Measurements from ENCODE around the gene CLK1. TPM values are rescaled to one million over a fixed set of nuclear protein-coding genes. Genes with fewer than 3 reads are reported as not detected.

The CLK1 gene
- polyA plus RNA-seq, 4 donors = 76.0 to 281 (median 187) TPM

DNA sequence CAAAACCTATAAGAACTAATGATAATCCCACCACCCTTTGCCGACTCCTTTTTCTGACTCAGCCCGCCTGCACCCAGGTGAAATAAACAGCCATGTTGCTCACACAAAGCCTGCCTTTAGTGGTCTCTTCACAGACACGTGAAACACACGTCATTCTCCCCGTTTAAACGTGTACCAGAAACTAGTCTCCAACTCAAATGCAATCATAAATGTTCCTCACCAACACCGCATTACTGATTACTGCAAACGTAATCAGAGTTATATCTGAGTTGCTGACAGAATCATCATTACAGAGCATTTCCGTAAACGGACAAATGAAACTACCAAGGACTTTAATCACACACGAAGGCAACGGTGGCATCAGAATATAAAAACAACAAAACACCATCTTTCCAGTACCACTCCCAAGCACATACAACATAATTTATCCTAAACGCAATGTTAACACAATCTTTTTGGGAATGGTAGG lies 1.9 kb downstream of the CLK1 start:
- FAIRE-seq (no peak), DNase-seq (peak; percentile 58 to 79)
- Histone ChIP-seq H3K27ac (ENCODE audit: low read depth in 1 of 3, low read length in 2 of 3) (peak overlapping the region; percentile 98 to 100 (median 100)), H3K9me3 (ENCODE audit: control insufficient read depth in 2 of 2, insufficient read depth in 1 of 2, low read depth in 1 of 2, low read length in 1 of 2) (no peaks in the 10 kb centered on the region), H3K27me3 (ENCODE audit: control insufficient read depth in 3 of 3, insufficient read depth in 3 of 3, low read length in 3 of 3) (no peaks in the 10 kb centered on the region), H3K4me1 (ENCODE audit: control insufficient read depth in 3 of 3, insufficient read depth in 2 of 3, low read depth in 1 of 3, low read length in 2 of 3) (peaks cover 0 to 13% (median 3%) of the 10 kb centered on the region in 3 donors), H3K4me3 (ENCODE audit: low read depth in 1 of 3, low read length in 3 of 3) (peak overlapping the region; percentile 91 to 99 (median 93)), H3K36me3 (ENCODE audit: control insufficient read depth in 3 of 3, insufficient read depth in 2 of 3, low read depth in 1 of 3, low read length in 3 of 3) (peaks cover 11 to 21% (median 20%) of the 10 kb centered on the region in 3 donors)
- 0 to 1% (median 0%) methylated on average over 13 of the region's 13 CpGs for WGBS, 3 donors

DNA sequence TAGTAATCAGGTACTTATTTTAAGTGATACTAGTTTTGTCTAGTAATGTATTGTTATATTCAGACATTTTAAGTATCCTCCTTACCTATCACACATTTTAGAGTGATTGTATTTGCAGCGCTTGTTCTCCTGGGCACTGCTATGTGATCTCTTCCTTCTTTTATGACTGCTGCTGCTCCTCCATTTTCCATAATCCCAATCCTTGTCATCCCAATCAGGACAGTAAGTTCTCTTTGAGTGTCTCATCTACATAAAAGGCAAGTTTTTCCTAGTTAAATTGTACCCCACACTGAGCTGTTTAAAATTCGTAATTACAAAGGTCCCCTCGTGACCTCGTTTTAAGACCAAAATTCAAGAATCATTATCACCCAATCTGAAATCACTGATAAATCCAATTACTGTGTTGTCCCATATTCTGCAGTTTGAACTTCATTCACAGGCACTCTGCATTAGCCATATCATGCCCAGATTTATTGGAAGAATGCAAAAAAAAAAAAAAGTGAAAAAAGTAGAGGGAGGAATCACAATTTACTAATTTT lies 2.8 kb downstream of the CLK1 start:
- peaks cover 14 to 26% (median 24%) of the 10 kb centered on the region in 3 donors for H3K36me3 ChIP-seq (ENCODE audit: control insufficient read depth in 3 of 3, insufficient read depth in 2 of 3, low read depth in 1 of 3, low read length in 3 of 3)
- H3K27ac ChIP-seq (ENCODE audit: low read depth in 1 of 3, low read length in 2 of 3) = peak overlapping the region; percentile 11 to 58 (median 44)
- H3K4me3 ChIP-seq (ENCODE audit: low read depth in 1 of 3, low read length in 3 of 3) = peak overlapping the region; percentile 91 to 99 (median 93)
- H3K9me3 ChIP-seq (ENCODE audit: control insufficient read depth in 2 of 2, insufficient read depth in 1 of 2, low read depth in 1 of 2, low read length in 1 of 2) = no peaks in the 10 kb centered on the region
- DNase-seq (peak in 1 of 2 donors; percentile 24), FAIRE-seq (no peak)
- peaks cover 0 to 13% (median 3%) of the 10 kb centered on the region in 3 donors for H3K4me1 ChIP-seq (ENCODE audit: control insufficient read depth in 3 of 3, insufficient read depth in 2 of 3, low read depth in 1 of 3, low read length in 2 of 3)
- H3K27me3 ChIP-seq (ENCODE audit: control insufficient read depth in 3 of 3, insufficient read depth in 3 of 3, low read length in 3 of 3) = no peaks in the 10 kb centered on the region
- 2 to 4% (median 4%) methylated on average over 4 of the region's 4 CpGs for WGBS, 3 donors

DNA sequence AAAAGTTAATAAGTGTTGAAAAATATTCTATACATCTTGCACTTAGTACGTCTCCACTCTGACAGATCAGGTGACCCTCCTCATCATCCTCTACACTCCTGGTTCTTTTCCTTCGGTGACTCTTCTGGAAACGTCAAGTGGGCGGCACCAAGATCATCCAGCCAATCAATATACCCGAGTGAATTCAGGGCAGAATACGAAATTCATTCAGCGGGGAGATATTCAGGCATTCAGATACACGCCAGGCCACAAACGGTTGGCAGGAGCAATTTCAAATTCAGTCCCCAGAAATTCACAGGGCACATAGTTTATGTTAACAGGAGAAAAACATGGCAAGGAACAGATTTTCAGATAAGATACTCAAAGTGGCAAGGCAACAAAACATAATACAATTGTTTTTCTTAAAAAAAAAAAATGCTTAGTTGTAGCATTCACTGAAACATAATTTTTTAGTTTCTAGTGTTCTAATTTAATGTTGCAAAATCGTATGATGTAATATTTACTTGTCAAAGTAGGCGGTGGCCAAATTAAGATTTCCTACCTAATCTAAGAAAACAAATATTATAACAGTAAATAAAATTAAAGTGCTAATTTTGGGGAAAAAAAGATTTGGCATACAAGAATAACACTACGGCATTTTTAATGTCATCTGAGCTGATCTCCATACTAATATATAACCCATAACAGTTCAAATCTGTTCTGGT lies 4.2 kb downstream of the CLK1 start:
- Histone ChIP-seq H3K9me3 (ENCODE audit: control insufficient read depth in 2 of 2, insufficient read depth in 1 of 2, low read depth in 1 of 2, low read length in 1 of 2) (no peaks in the 10 kb centered on the region), H3K27me3 (ENCODE audit: control insufficient read depth in 3 of 3, insufficient read depth in 3 of 3, low read length in 3 of 3) (no peaks in the 10 kb centered on the region), H3K4me3 (ENCODE audit: low read depth in 1 of 3, low read length in 3 of 3) (no peak overlapping the region), H3K4me1 (ENCODE audit: control insufficient read depth in 3 of 3, insufficient read depth in 2 of 3, low read depth in 1 of 3, low read length in 2 of 3) (peaks cover 0 to 13% (median 3%) of the 10 kb centered on the region in 3 donors), H3K36me3 (ENCODE audit: control insufficient read depth in 3 of 3, insufficient read depth in 2 of 3, low read depth in 1 of 3, low read length in 3 of 3) (peaks cover 14 to 35% (median 34%) of the 10 kb centered on the region in 3 donors), H3K27ac (ENCODE audit: low read depth in 1 of 3, low read length in 2 of 3) (peak overlapping the region in 1 of 3 donors; percentile 4)
- peak in 1 of 2 donors; percentile 20 for DNase-seq
- WGBS, 3 donors = 26 to 34% (median 28%) methylated on average over 12 of the region's 12 CpGs
- no peak for FAIRE-seq

DNA sequence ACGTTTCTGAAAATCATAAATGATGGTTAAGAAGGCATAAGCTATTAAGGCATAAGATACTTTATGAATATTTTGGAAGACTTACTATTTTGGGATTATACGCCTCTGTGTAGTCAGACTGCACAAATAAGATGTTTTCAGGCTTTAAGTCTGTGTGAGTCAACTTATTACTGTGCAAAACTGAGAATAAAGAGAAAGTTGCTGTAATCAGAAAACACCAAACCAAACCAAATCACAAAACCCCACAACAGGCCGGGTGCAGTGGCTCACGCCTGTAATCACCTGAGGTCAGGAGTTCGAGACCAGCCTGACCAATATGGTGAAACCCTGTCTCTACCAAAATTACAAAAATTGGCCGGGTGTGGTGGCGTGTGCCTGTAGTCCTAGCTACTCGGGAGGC lies 7.7 kb downstream of the CLK1 start:
- FAIRE-seq = no peak
- H3K27ac ChIP-seq (ENCODE audit: low read depth in 1 of 3, low read length in 2 of 3) = no peak overlapping the region
- peaks cover 29 to 48% (median 44%) of the 10 kb centered on the region in 3 donors for H3K36me3 ChIP-seq (ENCODE audit: control insufficient read depth in 3 of 3, insufficient read depth in 2 of 3, low read depth in 1 of 3, low read length in 3 of 3)
- peaks cover 0 to 13% (median 3%) of the 10 kb centered on the region in 3 donors for H3K4me1 ChIP-seq (ENCODE audit: control insufficient read depth in 3 of 3, insufficient read depth in 2 of 3, low read depth in 1 of 3, low read length in 2 of 3)
- no peaks in the 10 kb centered on the region for H3K9me3 ChIP-seq (ENCODE audit: control insufficient read depth in 2 of 2, insufficient read depth in 1 of 2, low read depth in 1 of 2, low read length in 1 of 2)
- no peak for DNase-seq
- no peak overlapping the region for H3K4me3 ChIP-seq (ENCODE audit: low read depth in 1 of 3, low read length in 3 of 3)
- 80 to 86% (median 81%) methylated on average over 8 of the region's 8 CpGs for WGBS, 3 donors
- no peaks in the 10 kb centered on the region for H3K27me3 ChIP-seq (ENCODE audit: control insufficient read depth in 3 of 3, insufficient read depth in 3 of 3, low read length in 3 of 3)

DNA sequence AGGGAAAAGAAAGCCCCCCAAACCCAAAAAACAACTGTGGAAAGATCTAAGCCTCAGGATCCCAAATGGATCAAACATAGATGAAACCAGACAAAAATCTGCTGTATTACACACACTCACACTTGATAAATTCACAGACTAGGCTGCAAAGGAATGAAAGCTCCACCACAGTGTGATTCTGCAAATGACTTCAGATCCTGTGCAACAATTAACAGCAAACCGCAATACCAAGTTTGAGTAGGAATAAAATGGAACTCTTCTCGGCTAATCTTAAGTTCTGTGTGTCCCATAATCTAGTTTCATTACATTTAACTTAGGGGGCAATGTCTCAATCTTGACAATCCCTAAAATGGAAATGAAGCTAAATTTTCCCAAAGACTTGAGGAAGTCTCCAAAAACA lies 11.9 kb downstream of the CLK1 start:
- 96 to 98% (median 97%) methylated on average over 2 of the region's 2 CpGs for WGBS, 3 donors
- FAIRE-seq = no peak
- no peak overlapping the region for H3K27ac ChIP-seq (ENCODE audit: low read depth in 1 of 3, low read length in 2 of 3)
- no peaks in the 10 kb centered on the region for H3K27me3 ChIP-seq (ENCODE audit: control insufficient read depth in 3 of 3, insufficient read depth in 3 of 3, low read length in 3 of 3)
- H3K4me1 ChIP-seq (ENCODE audit: control insufficient read depth in 3 of 3, insufficient read depth in 2 of 3, low read depth in 1 of 3, low read length in 2 of 3) = no peaks in the 10 kb centered on the region
- no peaks in the 10 kb centered on the region for H3K9me3 ChIP-seq (ENCODE audit: control insufficient read depth in 2 of 2, insufficient read depth in 1 of 2, low read depth in 1 of 2, low read length in 1 of 2)
- peaks cover 24 to 42% (median 26%) of the 10 kb centered on the region in 3 donors for H3K36me3 ChIP-seq (ENCODE audit: control insufficient read depth in 3 of 3, insufficient read depth in 2 of 3, low read depth in 1 of 3, low read length in 3 of 3)
- H3K4me3 ChIP-seq (ENCODE audit: low read depth in 1 of 3, low read length in 3 of 3) = no peak overlapping the region
- DNase-seq = no peak

DNA sequence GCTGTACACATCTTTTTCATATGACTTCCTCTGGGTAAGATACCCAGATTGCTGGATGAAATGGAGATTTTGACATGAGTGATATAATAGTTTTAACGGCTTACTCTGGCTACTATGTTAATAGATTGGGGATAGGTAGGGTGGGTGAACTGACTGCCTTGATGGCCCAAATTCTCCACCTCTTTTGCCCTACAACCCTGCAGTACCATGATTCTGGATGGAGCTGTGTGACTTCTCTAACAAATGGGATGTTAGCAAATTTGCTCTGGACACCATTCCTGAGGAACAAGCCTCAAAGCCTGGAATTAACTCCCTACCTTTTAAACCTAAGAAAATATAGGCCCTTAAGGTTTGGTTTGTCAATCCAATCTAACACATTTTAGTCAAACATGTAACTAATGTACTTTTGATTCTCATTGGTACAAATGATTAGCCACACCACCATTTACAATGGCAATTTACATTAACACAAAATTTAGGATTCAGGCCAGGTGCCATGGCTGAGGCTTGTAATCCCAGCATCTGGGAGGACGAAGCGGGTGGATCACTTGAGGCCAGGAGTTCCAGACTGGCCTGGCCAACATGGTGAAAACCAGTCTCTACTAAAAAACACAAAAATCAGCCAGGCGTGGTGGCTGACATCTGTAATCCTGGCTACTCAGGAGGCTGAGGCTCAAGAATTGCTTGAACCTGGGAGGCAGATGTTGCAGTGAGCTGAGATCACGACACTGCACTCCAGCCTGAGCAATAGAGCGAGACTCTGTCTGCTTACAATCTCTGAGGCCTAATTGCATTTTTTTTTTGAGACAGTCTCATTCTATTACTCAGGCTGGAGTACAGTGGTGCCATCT lies 12.8 kb downstream of the CLK1 start:
- Histone ChIP-seq H3K9me3 (ENCODE audit: control insufficient read depth in 2 of 2, insufficient read depth in 1 of 2, low read depth in 1 of 2, low read length in 1 of 2) (no peaks in the 10 kb centered on the region), H3K36me3 (ENCODE audit: control insufficient read depth in 3 of 3, insufficient read depth in 2 of 3, low read depth in 1 of 3, low read length in 3 of 3) (peaks cover 18 to 38% (median 22%) of the 10 kb centered on the region in 3 donors), H3K4me3 (ENCODE audit: low read depth in 1 of 3, low read length in 3 of 3) (no peak overlapping the region), H3K27ac (ENCODE audit: low read depth in 1 of 3, low read length in 2 of 3) (peak overlapping the region in 1 of 3 donors; percentile 12), H3K4me1 (ENCODE audit: control insufficient read depth in 3 of 3, insufficient read depth in 2 of 3, low read depth in 1 of 3, low read length in 2 of 3) (no peaks in the 10 kb centered on the region), H3K27me3 (ENCODE audit: control insufficient read depth in 3 of 3, insufficient read depth in 3 of 3, low read length in 3 of 3) (no peaks in the 10 kb centered on the region)
- DNase-seq = no peak
- 95 to 97% (median 96%) methylated on average over 6 of the region's 6 CpGs for WGBS, 3 donors
- FAIRE-seq = no peak

DNA sequence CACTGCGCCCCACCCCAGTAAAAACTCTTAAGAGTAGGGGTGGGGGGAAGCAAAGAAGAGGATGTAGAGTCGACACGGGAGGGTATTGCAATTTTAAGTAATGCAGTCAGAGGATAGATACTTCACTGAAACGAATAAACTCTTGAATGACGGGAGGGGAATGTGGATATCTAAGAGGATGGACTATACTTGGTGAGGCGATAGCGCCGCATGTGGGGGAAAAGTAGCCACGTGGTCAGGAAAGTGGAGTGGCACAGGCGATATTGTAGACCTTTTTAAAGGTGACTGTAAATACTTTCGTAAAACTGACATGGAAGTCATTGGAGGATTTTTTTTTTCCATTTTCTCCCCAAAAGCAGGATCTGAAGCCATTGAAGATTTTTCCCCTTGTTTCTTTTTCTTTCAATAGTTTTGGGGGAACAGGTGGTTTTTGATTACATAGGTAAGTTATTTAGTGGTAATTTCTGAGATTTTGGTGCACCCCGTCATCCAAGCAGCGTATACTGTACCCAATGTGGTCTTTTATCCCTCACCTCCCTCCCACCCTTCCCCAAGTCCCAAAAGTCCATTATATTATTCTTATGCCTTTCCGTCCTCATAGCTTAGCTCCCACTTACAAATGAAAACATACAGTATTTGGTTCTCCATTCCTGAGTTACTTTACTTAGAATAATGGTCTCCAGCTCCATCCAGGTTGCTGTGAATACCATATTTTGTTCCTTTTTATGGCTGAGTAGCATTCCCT lies 13.8 kb downstream of the CLK1 start:
- H3K36me3 ChIP-seq (ENCODE audit: control insufficient read depth in 3 of 3, insufficient read depth in 2 of 3, low read depth in 1 of 3, low read length in 3 of 3) = peaks cover 13 to 31% (median 22%) of the 10 kb centered on the region in 3 donors
- WGBS, 3 donors = 90 to 94% (median 92%) methylated on average over 14 of the region's 14 CpGs
- no peak overlapping the region for H3K4me3 ChIP-seq (ENCODE audit: low read depth in 1 of 3, low read length in 3 of 3)
- DNase-seq (no peak), FAIRE-seq (no peak)
- no peak overlapping the region for H3K27ac ChIP-seq (ENCODE audit: low read depth in 1 of 3, low read length in 2 of 3)
- H3K4me1 ChIP-seq (ENCODE audit: control insufficient read depth in 3 of 3, insufficient read depth in 2 of 3, low read depth in 1 of 3, low read length in 2 of 3) = no peaks in the 10 kb centered on the region
- no peaks in the 10 kb centered on the region for H3K27me3 ChIP-seq (ENCODE audit: control insufficient read depth in 3 of 3, insufficient read depth in 3 of 3, low read length in 3 of 3)
- H3K9me3 ChIP-seq (ENCODE audit: control insufficient read depth in 2 of 2, insufficient read depth in 1 of 2, low read depth in 1 of 2, low read length in 1 of 2) = no peaks in the 10 kb centered on the region

DNA sequence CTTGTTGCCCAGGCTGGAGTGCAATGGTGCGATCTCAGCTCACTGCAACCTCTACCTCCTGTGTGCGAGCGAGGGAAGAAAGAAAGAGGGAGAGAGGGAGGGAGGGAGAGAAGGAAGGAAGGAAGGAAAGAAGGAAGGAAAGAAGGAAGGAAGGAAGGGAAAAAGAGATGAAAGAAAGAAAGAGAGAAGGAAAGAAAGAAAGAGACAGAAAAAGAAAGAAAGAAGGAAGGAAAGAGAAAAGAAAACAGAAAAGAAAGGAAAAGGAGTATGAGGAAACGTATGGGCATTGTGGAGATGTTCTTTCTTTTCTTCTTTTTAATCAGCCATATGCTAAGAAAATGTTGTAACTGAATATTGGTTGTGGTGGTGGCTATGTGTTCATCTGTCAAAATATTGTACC lies 16.5 kb downstream of the CLK1 start:
- Histone ChIP-seq H3K27me3 (ENCODE audit: control insufficient read depth in 3 of 3, insufficient read depth in 3 of 3, low read length in 3 of 3) (no peaks in the 10 kb centered on the region), H3K27ac (ENCODE audit: low read depth in 1 of 3, low read length in 2 of 3) (no peak overlapping the region), H3K9me3 (ENCODE audit: control insufficient read depth in 2 of 2, insufficient read depth in 1 of 2, low read depth in 1 of 2, low read length in 1 of 2) (no peaks in the 10 kb centered on the region), H3K4me1 (ENCODE audit: control insufficient read depth in 3 of 3, insufficient read depth in 2 of 3, low read depth in 1 of 3, low read length in 2 of 3) (no peaks in the 10 kb centered on the region), H3K36me3 (ENCODE audit: control insufficient read depth in 3 of 3, insufficient read depth in 2 of 3, low read depth in 1 of 3, low read length in 3 of 3) (peaks cover 8 to 17% (median 13%) of the 10 kb centered on the region in 3 donors), H3K4me3 (ENCODE audit: low read depth in 1 of 3, low read length in 3 of 3) (no peak overlapping the region)
- FAIRE-seq (no peak), DNase-seq (no peak)
- 70 to 83% (median 82%) methylated on average over 4 of the region's 4 CpGs for WGBS, 3 donors
